HUES48 (cell line): ENCODE results near the gene SLC19A1.
"Not testable (repeated sequence)": the region's sequence is repeated elsewhere in the genome, so short reads cannot be mapped to it uniquely, and the experiment has no call there.

Experiments used
- H3K27ac ChIP-seq: one replicate; pipeline ENCODE4 v1.7.0; 2013; ENCODE audit warnings: low read depth, low read length, inconsistent platforms
- H3K27me3 ChIP-seq: 2 replicates; pipeline ENCODE4 v1.6.1; 2013; ENCODE audit warnings: mild to moderate bottlenecking, low read length; ENCODE audit not compliant: control insufficient read depth, insufficient read depth
- H3K36me3 ChIP-seq: 2 replicates; pipeline ENCODE4 v1.6.1; 2013; ENCODE audit warnings: low read length; ENCODE audit not compliant: control insufficient read depth, insufficient read depth
- H3K4me1 ChIP-seq: 2 replicates; pipeline ENCODE4 v1.6.1; 2013; ENCODE audit warnings: mild to moderate bottlenecking, low read length; ENCODE audit not compliant: control insufficient read depth, insufficient read depth
- H3K4me3 ChIP-seq: 2 replicates; pipeline ENCODE4 v1.5.1; 2013; ENCODE audit warnings: mild to moderate bottlenecking, low read depth, low read length
- H3K9ac ChIP-seq: 2 replicates; pipeline ENCODE4 v1.6.1; 2013; ENCODE audit warnings: mild to moderate bottlenecking, low read depth, low read length, moderate library complexity
- H3K9me3 ChIP-seq: 2 replicates; pipeline ENCODE4 v1.6.1; 2013; ENCODE audit warnings: low read length; ENCODE audit not compliant: control insufficient read depth, insufficient read depth

The SLC19A1 gene

DNA sequence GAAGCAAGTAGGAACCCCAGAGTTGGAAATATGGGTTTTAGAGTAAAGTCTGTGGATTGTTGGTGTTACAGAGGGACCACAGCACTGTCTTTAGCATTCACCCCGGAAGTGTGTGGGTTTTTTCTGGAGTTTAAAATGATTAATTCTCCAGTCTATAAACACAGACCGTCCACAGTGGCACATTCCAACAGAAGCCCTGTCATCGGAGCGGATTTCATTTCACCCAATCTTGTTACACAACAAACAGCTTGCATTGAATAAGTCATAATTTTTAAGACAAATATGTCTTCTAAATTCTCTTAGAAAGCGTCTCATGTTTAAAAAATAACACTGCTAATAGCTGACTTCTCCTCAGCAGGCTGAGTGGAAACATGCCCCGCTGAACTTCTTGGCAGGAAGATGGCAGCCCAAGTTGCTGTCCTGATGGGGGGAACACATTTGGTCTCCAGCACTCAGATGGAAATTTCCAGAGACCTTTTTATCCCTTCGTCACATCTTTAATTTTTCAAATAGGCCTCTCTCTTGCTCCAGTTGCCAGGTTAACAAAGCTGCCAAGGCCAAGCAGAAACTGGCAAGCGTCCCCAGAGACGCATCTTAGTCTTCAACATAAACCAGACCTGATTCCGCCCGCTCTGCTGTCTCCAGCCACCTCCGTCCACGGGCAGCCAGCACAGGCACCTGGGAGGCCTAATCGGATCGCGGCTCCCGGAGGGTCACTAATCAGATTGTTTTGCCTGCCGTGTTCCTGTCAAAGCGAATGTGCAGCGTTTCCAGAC lies 28.8 kb upstream of the SLC19A1 start:
- Histone ChIP-seq H3K4me1 (no peaks in the 10 kb centered on the region; the same call in 1 of the 2 replicates), H3K36me3 (no peaks in the 10 kb centered on the region), H3K27ac (no peak overlapping the region), H3K4me3 (no peak overlapping the region), H3K9me3 (no peaks in the 10 kb centered on the region), H3K27me3 (no peaks in the 10 kb centered on the region), H3K9ac (no peak overlapping the region)

DNA sequence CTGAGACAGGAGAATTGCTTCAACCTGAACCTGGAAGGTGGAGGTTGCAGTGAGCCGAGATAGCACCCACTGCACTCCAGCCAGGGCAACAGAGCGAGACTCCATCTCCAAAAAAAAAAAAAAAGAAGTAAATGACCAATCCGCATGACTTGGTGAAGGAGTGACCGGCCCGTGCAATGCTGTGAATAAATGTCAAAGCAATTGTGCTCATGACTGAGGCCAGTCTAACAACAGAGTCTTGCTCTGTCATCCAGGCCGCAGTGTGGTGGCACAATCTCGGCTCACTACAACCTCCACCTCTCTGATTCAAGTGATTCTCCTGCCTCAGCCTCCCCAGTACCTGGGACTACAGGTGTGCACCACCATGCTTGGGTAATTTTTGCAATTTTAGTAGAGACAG lies 27.8 kb upstream of the SLC19A1 start:
- no peak overlapping the region for H3K9ac ChIP-seq
- no peaks in the 10 kb centered on the region for H3K36me3 ChIP-seq
- no peak overlapping the region for H3K27ac ChIP-seq
- no peaks in the 10 kb centered on the region for H3K27me3 ChIP-seq
- no peaks in the 10 kb centered on the region for H3K9me3 ChIP-seq
- H3K4me3 ChIP-seq, result no peak overlapping the region
- no peaks in the 10 kb centered on the region; the same call in 1 of the 2 replicates for H3K4me1 ChIP-seq

DNA sequence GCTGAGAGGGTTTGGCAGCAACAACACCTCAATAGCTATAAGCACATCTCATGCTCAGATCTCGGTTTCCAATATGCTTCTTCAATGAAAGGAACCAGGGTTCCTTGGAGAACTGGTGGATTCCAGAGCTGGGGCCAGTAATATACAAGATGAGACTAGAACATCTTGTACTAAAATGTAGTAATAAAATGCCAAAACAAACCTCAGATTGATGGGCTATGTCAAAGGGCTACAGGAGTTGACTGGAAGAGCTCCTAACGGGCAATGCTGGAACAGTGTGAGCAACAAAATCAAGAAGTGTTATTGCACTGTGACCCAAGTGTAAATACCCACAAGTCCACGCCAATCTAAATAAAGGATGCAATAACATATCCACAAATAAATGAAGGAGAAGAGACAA lies 26.1 kb upstream of the SLC19A1 start:
- Histone ChIP-seq H3K4me3 (no peak overlapping the region), H3K27ac (no peak overlapping the region), H3K9ac (no peak overlapping the region), H3K9me3 (no peaks in the 10 kb centered on the region), H3K36me3 (no peaks in the 10 kb centered on the region), H3K4me1 (no peaks in the 10 kb centered on the region), H3K27me3 (no peaks in the 10 kb centered on the region)

DNA sequence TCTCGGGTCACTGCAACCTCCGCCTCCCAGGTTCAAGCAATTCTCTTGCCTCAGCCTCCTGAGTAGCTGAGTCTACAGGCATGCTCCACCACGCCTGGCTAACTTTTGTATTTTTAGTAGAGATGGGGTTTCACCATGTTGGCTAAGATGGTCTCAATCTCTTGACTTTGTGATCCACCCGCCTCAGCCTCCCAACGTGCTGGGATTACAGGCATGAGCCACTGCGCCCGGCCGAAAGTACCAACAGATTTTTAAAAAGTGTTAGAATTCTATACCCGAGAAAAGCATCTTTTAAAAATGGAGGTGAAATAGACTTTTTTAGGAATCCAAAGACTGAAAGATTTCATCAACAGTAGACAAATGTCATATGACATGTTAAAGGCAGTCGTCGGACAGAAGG lies 21.9 kb upstream of the SLC19A1 start:
- not testable (repeated sequence) for H3K27me3 ChIP-seq, H3K4me3 ChIP-seq, H3K4me1 ChIP-seq

DNA sequence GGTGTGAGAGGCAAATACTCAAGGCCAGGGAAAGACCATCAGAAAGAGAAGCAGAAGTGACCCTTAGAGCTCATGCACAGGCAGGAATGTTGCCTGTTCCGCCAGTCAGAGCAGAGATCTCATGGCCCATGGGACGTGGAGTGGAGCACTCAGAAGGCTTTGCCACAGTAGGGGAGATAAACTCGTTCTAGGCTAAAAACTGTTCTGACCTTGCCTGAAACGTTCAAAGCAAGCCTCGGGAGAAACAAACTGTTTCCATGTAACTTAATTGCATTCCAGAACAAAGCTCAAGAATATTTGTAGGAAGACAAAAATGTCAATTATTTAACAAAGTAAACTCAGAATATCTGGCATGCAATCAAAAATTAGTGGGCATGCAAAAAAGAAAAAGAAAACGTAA lies 20.7 kb upstream of the SLC19A1 start:
- H3K27ac ChIP-seq, result no peak overlapping the region
- peaks cover 5% of the 10 kb centered on the region; the same call in 1 of the 2 replicates for H3K27me3 ChIP-seq
- no peak overlapping the region for H3K4me3 ChIP-seq
- no peaks in the 10 kb centered on the region for H3K9me3 ChIP-seq
- H3K4me1 ChIP-seq, result no peaks in the 10 kb centered on the region
- H3K9ac ChIP-seq, result no peak overlapping the region
- no peaks in the 10 kb centered on the region for H3K36me3 ChIP-seq

More for the DNA sequence above, 21.9 kb upstream of the SLC19A1 start:
- H3K9ac ChIP-seq, H3K36me3 ChIP-seq, H3K27ac ChIP-seq, H3K9me3 ChIP-seq: not testable (repeated sequence)

DNA sequence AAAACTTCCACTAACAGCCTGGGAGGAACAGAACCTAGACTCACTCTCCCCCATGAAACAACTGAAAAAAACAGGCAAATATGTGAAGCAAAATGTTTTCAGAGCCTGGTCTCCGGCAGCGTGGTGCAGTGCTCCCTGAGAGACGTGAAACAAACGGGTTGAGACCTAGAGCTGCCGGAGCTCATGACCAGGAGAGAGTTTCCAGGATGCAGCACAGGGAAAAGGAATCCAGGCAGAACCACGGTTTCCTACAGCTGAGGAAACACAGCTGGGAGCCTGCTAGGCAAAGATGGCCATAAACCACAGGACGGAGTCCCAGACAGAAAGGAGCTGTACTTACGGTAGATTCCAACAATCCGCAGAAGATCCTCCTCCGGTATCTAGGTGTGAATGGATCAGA lies 20.2 kb upstream of the SLC19A1 start:
- Histone ChIP-seq H3K9ac (no peak overlapping the region), H3K27me3 (peaks cover 5% of the 10 kb centered on the region; the same call in 1 of the 2 replicates), H3K36me3 (no peaks in the 10 kb centered on the region), H3K4me1 (no peaks in the 10 kb centered on the region), H3K4me3 (no peak overlapping the region), H3K9me3 (no peaks in the 10 kb centered on the region), H3K27ac (no peak overlapping the region)

DNA sequence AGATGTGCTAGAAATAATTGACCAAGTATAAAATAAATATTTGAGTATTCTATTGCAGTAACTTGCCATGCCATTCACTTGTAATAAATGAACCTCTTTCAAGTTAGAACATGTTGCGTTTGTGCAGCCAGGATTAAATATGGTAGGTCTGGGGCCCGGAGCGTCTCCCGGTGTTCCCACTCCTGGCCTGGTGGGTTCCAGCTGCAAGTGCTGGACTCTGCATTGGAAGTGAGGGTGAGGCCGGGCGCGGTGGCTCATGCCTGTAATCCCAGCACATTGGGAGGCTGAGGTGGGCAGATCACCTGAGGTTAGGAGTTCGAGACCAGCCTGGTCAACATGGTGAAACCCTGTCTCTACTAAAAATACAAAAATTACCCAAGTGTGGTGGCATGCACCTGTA lies 19.0 kb upstream of the SLC19A1 start:
- not testable (repeated sequence) for H3K27me3 ChIP-seq, H3K36me3 ChIP-seq, H3K9ac ChIP-seq, H3K27ac ChIP-seq, H3K9me3 ChIP-seq, H3K4me3 ChIP-seq, H3K4me1 ChIP-seq

DNA sequence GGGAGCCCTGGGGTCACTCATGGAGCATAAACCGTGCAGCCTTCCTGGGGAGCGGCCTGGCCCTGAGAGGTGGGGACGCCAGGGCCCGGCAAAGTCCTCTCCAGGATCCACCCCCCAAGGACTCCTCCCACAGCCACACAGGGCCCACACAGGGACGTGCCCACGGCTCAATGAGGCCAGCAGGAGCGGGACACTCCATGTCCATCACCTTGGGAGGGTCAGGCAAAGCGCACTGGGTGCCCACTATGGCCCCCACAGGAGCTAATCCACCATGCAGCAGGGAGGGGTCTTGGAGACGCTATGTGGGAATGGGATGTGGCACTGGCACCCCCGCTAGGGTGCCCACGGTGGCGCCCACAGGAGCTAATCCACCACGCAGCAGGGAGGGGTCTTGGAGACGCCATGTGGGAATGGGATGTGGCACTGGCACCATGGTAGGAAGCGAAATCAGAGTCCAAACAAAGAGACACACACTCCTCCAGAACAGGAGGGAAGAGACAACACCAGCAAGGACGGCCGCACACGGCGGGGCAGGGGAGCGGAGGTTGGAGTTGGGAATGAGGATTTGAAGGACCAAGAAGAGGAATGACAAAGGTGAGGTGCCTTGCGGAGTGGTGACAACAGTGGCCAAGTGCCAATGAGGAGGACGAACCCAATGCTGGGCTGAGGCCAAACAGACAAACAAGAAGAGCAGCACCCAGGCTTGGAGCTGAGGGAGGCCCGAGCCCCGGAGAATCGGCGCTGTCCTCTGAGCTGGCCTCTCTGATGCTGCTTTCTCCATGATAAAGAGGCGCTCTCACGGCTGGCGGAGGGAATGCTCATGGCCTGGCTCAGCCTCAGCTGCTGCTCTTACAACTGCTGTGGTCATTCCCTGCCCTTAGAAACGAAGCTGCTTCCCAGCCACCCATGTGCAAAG lies 18.1 kb upstream of the SLC19A1 start:
- no peak overlapping the region for H3K9ac ChIP-seq
- no peak overlapping the region for H3K27ac ChIP-seq
- H3K27me3 ChIP-seq, result peaks cover 5% of the 10 kb centered on the region; the same call in 1 of the 2 replicates
- H3K9me3 ChIP-seq, result no peaks in the 10 kb centered on the region
- H3K4me3 ChIP-seq, result no peak overlapping the region
- H3K36me3 ChIP-seq, result no peaks in the 10 kb centered on the region
- H3K4me1 ChIP-seq, result no peaks in the 10 kb centered on the region

DNA sequence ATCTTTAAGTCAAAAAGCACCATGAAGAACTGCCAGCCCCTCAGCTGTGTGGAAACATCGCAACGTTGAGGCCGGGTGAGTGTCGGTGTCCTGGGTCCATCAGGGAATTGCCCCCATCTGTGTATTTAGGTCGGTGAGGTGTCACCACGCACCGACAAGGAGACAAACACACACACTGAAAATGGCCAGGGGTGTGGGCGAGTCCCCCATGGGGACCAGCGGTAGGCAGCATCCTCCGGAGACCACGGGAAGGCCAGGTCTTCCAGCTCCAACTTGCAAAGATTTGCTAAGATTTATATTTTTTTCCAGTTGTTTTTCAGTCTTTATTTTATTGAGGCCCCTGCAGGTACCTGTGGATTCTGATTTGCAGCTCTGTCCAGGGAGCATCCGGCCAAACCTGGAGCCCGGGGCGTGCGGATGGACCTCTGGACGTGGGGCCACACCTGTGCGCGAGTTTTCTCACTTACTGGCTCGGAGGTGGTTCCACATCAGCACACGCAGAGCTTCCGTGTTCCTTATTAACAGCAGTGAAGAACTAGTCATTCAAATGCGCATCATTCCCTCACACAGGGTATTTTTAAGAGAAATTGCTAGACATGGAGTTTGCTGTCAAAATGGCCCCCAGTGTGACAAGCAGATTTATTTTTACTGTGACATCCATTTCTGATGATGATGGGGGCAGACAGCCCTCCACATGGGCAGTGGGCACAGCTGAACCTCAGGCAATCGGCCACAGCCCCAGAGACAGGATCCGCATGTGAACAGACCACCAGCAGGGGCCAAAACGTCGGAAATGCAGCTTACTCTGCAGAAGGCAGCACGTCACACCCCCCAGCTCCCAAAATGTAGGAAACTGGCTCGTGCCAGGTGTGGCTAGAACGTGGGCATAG lies 17.2 kb upstream of the SLC19A1 start:
- no peaks in the 10 kb centered on the region for H3K4me1 ChIP-seq
- H3K4me3 ChIP-seq, result no peak overlapping the region
- no peaks in the 10 kb centered on the region for H3K9me3 ChIP-seq
- peaks cover 7% of the 10 kb centered on the region for H3K27me3 ChIP-seq
- no peak overlapping the region for H3K9ac ChIP-seq
- no peak overlapping the region for H3K27ac ChIP-seq
- no peaks in the 10 kb centered on the region for H3K36me3 ChIP-seq

DNA sequence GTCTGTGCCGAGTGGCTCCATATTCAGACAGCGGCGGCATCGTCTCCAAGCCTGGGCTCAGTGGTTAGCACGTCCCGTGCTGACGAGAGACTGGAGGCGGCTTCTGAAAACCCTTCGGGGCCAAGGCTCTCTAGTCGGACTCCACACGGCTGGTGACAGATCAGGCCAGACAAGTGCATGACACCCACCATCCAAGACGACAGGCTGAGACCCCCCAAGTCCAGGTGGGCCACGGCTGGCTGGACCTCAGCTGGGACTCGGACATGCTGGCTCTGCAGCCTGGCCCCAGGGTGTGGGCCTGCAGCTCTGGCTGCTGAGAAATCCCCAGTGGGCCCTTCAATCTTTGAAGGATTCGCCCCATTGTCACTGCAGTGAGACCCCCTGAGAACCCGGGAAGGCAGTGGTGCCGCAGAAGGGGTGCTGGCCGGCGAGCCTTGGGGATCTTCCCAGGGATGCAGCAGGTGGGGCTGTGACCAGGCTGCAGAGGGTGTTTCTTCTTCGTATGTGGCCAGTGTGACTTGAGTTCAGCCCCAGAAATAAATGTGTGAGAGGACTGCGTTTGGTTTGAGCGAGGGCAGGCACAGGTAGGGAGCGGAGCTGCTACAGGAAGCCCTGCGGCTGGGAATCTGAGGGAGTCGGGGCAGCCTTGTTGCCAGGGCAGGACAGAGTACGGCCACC lies 15.9 kb upstream of the SLC19A1 start:
- no peaks in the 10 kb centered on the region for H3K4me1 ChIP-seq
- H3K27me3 ChIP-seq, result peaks cover 8% of the 10 kb centered on the region
- no peak overlapping the region for H3K4me3 ChIP-seq

More for the DNA sequence above, 15.9 kb upstream of the SLC19A1 start:
- Histone ChIP-seq H3K9me3 (no peaks in the 10 kb centered on the region), H3K9ac (no peak overlapping the region), H3K36me3 (no peaks in the 10 kb centered on the region), H3K27ac (no peak overlapping the region)
